ENCODE data around the gene BRWD1.
"Not testable (repeated sequence)": the region's sequence is repeated elsewhere in the genome, so short reads cannot be mapped to it uniquely, and the experiment has no call there.

BRWD1 gene

GRCh38 chr21:39153842-39154241 is 159.6 kb downstream of the BRWD1 start:
- no peak for DNase-seq
- H3K4me1 Mint-ChIP-seq: no peaks in the 10 kb centered on the region
- H3K4me3 Mint-ChIP-seq: no peak overlapping the region
- H3K27ac Mint-ChIP-seq: no peak overlapping the region
- no peaks in the 10 kb centered on the region for H3K9me3 Mint-ChIP-seq
- ATAC-seq: no peak
- H3K27me3 Mint-ChIP-seq: no peaks in the 10 kb centered on the region

DNA sequence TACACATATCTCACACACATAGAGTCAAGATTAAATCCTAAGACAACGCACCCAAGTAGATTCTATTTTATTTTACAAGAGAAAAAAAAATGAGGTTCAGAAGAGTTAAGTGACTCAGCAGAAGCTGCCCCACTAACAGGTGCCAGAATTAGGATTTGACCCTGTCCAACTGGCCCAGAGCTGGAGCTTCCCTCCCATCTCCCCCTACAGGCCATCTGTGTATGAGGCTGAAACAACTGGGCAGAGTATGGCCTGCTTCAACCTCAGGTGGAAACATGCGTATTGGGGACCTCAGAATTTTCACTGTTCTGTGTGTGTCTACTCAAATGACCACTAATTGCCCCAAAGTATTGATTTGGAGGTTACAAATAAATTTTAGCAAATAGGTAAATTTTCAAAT is 160.1 kb downstream of the BRWD1 start:
- Mint-ChIP-seq H3K27ac (no peak overlapping the region), H3K4me3 (no peak overlapping the region), H3K27me3 (no peaks in the 10 kb centered on the region), H3K4me1 (no peaks in the 10 kb centered on the region), H3K9me3 (no peaks in the 10 kb centered on the region)
- ATAC-seq (no peak), DNase-seq (no peak)

DNA sequence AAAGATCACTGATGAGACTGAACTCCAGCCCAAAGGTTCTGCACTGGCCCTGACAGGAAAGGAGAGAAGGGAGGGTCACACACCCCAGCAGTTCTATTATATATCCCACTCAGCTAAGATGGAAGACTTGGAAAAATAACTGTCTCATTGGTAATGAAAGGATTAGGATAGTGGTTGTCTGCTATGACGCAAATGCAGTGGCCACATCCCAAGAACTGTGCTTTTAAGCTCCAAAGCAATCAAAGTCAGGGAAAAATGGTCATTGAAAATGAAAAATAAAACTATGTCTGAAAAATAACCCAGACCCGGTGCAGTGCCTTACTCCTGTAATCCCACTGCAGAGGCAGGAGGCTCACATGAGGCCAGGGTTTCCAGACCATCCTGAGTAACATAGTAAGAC is 161.2 kb downstream of the BRWD1 start:
- Mint-ChIP-seq H3K4me1 (no peaks in the 10 kb centered on the region), H3K27ac (no peak overlapping the region), H3K4me3 (no peak overlapping the region), H3K27me3 (no peaks in the 10 kb centered on the region), H3K9me3 (no peaks in the 10 kb centered on the region)
- no peak for ATAC-seq
- DNase-seq: no peak

- peak overlapping the region in 1 of 2 donors; percentile 78 for H3K27ac Mint-ChIP-seq
- H3K4me3 Mint-ChIP-seq: no peak overlapping the region
- DNase-seq (no peak), ATAC-seq (no peak)
- no peaks in the 10 kb centered on the region for H3K9me3 Mint-ChIP-seq
- H3K4me1 Mint-ChIP-seq: no peaks in the 10 kb centered on the region
- H3K27me3 Mint-ChIP-seq: no peaks in the 10 kb centered on the region
Observed at GRCh38 chr21:39150877-39151276, 162.6 kb downstream of the BRWD1 start.

DNA sequence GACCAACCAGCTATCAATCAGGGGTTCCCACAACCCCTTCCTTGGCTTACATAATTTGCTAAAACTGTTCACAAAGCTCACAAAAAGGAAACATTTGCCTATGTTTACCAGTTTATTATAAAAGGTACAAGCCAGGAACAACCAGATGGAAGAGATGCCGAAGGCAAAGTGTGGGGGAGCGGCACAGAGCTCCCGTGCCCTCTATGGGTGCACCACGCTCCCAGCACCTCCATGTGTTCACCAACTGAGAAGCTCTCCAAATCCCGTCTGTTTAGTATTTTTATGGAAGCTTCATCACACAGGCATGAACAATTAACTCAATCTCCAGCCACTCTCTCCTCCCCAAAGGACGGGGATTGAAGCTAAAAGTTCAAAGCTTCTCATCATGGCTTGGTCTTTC is 163.1 kb downstream of the BRWD1 start:
- Mint-ChIP-seq H3K27ac (peak overlapping the region in 1 of 2 donors; percentile 67), H3K4me1 (no peaks in the 10 kb centered on the region), H3K4me3 (no peak overlapping the region), H3K9me3 (no peaks in the 10 kb centered on the region), H3K27me3 (no peaks in the 10 kb centered on the region)
- no peak for DNase-seq
- no peak for ATAC-seq

- Mint-ChIP-seq H3K4me3 (no peak overlapping the region), H3K27ac (peak overlapping the region in 1 of 2 donors; percentile 56), H3K27me3 (no peaks in the 10 kb centered on the region), H3K4me1 (no peaks in the 10 kb centered on the region), H3K9me3 (no peaks in the 10 kb centered on the region)
- ATAC-seq (no peak), DNase-seq (no peak)
Observed at GRCh38 chr21:39149882-39150281, 163.6 kb downstream of the BRWD1 start.

DNA sequence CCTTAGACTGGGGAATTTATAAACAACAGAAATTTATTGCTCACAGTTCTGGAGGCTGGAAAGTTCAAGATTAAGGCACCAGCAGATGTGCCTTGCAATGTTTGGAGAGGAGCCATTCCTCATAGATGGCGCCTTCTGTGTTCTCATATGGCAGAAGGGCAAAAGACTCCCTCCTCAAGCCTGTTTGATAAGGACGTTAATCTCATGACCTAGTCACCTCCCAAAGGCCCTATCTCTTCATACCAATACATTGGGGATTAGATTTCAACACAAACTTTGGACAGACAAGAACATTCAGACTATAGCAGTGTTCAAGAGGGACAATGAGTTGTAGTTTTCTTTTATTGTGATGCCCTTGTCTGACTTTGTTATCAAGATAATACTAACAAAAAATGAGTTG is 164.5 kb downstream of the BRWD1 start:
- ATAC-seq: no peak

DNA sequence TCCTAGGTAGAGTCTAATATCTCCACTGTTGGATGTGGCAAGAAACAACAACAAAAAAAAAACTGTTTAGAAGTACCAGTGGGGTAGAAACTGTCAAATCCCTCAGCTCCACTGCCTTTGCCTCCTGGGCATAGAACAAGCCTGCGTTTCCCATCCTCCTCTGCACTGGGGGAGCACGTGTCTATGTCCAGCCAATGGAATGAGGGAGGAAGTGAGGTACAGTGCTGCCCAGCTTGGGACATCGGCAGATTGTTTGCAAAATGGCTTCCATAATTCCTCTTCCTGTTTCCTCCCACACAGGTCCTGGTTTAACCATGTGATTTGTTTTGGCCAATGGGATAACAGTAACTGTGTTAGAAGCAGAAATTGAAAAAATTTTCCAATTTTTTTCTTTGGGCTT is 169.2 kb downstream of the BRWD1 start:
- H3K4me1 Mint-ChIP-seq: no peaks in the 10 kb centered on the region
- no peaks in the 10 kb centered on the region for H3K9me3 Mint-ChIP-seq
- H3K27ac Mint-ChIP-seq: no peak overlapping the region
- no peak for DNase-seq
- no peak for ATAC-seq
- no peak overlapping the region for H3K4me3 Mint-ChIP-seq
- no peaks in the 10 kb centered on the region for H3K27me3 Mint-ChIP-seq

More for the DNA sequence above, 164.5 kb downstream of the BRWD1 start:
- Mint-ChIP-seq H3K27ac (no peak overlapping the region), H3K9me3 (no peaks in the 10 kb centered on the region), H3K4me1 (no peaks in the 10 kb centered on the region), H3K27me3 (no peaks in the 10 kb centered on the region), H3K4me3 (no peak overlapping the region)
- no peak for DNase-seq

GRCh38 chr21:39142972-39143371 is 170.5 kb downstream of the BRWD1 start:
- Mint-ChIP-seq H3K9me3 (no peaks in the 10 kb centered on the region), H3K27me3 (no peaks in the 10 kb centered on the region), H3K27ac (no peak overlapping the region), H3K4me1 (no peaks in the 10 kb centered on the region), H3K4me3 (no peak overlapping the region)
- DNase-seq (no peak), ATAC-seq (no peak)

DNA sequence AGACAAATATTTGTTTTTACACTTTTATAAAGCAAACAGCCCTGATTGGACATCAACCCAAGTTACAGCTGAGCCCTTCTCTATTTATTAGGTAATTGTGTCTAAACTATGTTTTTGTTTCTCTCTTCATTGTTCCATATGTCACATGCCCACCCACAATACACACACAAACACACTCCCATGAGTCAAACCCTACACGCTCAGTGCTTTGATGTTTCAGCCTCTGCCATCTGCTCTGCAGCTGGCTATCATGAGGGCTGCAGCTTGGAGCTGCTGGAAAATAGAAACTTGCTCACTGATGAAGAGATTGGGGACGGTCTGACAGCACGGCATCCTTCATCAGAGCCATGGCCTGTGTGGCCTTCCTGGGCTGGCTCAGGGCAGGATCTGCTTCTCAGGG is 171.9 kb downstream of the BRWD1 start:
- ATAC-seq (no peak), DNase-seq (no peak)
- Mint-ChIP-seq H3K27me3 (no peaks in the 10 kb centered on the region), H3K27ac (no peak overlapping the region), H3K4me3 (no peak overlapping the region), H3K4me1 (no peaks in the 10 kb centered on the region), H3K9me3 (no peaks in the 10 kb centered on the region)

GRCh38 chr21:39137248-39138178 is 175.9 kb downstream of the BRWD1 start:
- DNase-seq: no peak
- Mint-ChIP-seq H3K27me3 (no peaks in the 10 kb centered on the region), H3K27ac (peak overlapping the region in 1 of 2 donors; percentile 12)

GRCh38 chr21:39136711-39137110 is 176.7 kb downstream of the BRWD1 start:
- H3K4me3 Mint-ChIP-seq: no peak overlapping the region
- no peaks in the 10 kb centered on the region for H3K27me3 Mint-ChIP-seq
- no peaks in the 10 kb centered on the region for H3K9me3 Mint-ChIP-seq
- DNase-seq (no peak), ATAC-seq (no peak)
- no peaks in the 10 kb centered on the region for H3K4me1 Mint-ChIP-seq
- no peak overlapping the region for H3K27ac Mint-ChIP-seq

More at GRCh38 chr21:39137248-39138178, 175.9 kb downstream of the BRWD1 start:
- no peaks in the 10 kb centered on the region for H3K4me1 Mint-ChIP-seq
- H3K9me3 Mint-ChIP-seq: no peaks in the 10 kb centered on the region
- no peak overlapping the region for H3K4me3 Mint-ChIP-seq
- ATAC-seq: no peak

GRCh38 chr21:39136138-39136537 is 177.3 kb downstream of the BRWD1 start:
- peak; percentile 52 for ATAC-seq
- not testable (repeated sequence) for DNase-seq

DNA sequence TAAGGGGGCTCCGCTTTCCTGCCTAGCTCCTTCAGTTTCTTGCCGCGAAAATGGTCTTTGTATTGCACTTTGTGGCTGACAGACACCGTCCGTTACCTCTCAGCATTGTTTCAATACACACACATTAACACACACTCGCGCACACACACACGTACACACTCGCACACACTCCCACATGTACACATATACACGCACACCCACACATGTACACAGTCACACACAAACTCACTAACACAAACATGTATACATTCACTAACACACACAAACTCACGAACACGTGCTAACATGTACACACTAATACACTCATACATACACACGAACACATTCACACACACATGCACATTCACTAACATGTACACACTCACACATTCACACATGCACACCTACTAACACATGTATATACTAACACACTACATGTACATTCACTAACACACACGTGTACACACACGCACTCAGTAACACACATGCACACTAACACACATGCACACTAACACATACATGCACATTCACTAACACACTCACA is 179.1 kb downstream of the BRWD1 start:
- no peak for DNase-seq
- Mint-ChIP-seq H3K4me3 (no peak overlapping the region), H3K27ac (no peak overlapping the region), H3K27me3 (no peaks in the 10 kb centered on the region), H3K4me1 (no peaks in the 10 kb centered on the region), H3K9me3 (no peaks in the 10 kb centered on the region)
- ATAC-seq: no peak

More at GRCh38 chr21:39136138-39136537, 177.3 kb downstream of the BRWD1 start:
- H3K27ac Mint-ChIP-seq, H3K4me1 Mint-ChIP-seq, H3K4me3 Mint-ChIP-seq, H3K9me3 Mint-ChIP-seq, H3K27me3 Mint-ChIP-seq: not testable (repeated sequence)

Measured in stimulated activated naive CD8-positive, alpha-beta T cell treated with anti-CD3 and anti-CD28 coated beads, Interleukin-15, amount 100 ng/mL, for 72 hours (primary cell).